HFF-Myc (cell line): ENCODE results near the gene TMEM97.

Source experiments
- DNase-seq: peaks from one replicate; pipeline ENCODE4 v3.0.0-alpha.2; 2011; ENCODE audit warnings: low read depth; ENCODE audit errors: extremely low read depth
- H3K4me3 ChIP-seq: replicated peaks from 2 replicates; pipeline ENCODE4 v1.5.1; 2011; ENCODE audit warnings: low read depth, mild to moderate bottlenecking, control low read depth, low read length
- CTCF ChIP-seq: IDR thresholded peaks from 2 replicates; pipeline ENCODE4 v1.5.1; 2012; ENCODE audit warnings: mild to moderate bottlenecking, low read depth, low read length, control low read depth; ENCODE audit errors: missing control alignments

The TMEM97 gene

GRCh38 chr17:28293994-28294393 lies 25.0 kb upstream of the TMEM97 start:
- no peak overlapping the region for H3K4me3 ChIP-seq
- DNase-seq = no peak
- TF ChIP-seq CTCF = no peak

- TF ChIP-seq CTCF = no peak
- no peak for DNase-seq
- no peak overlapping the region for H3K4me3 ChIP-seq
These were observed 23.1 kb upstream of the TMEM97 start for GRCh38 chr17:28295677-28296578.

- DNase-seq = no peak
- no peak overlapping the region for H3K4me3 ChIP-seq
- TF ChIP-seq CTCF = no peak
These were observed 20.6 kb upstream of the TMEM97 start for GRCh38 chr17:28298449-28298848.

GRCh38 chr17:28306954-28307401 lies 12.0 kb upstream of the TMEM97 start:
- DNase-seq = no peak
- no peak for TF ChIP-seq CTCF
- no peak overlapping the region for H3K4me3 ChIP-seq

GRCh38 chr17:28313841-28314240 lies 5.2 kb upstream of the TMEM97 start:
- H3K4me3 ChIP-seq = no peak overlapping the region
- DNase-seq = no peak
- no peak for TF ChIP-seq CTCF

- H3K4me3 ChIP-seq = no peak overlapping the region
- no peak for DNase-seq
- TF ChIP-seq CTCF = no peak
These were observed 2.9 kb upstream of the TMEM97 start for GRCh38 chr17:28315846-28316705.
